Endothelial cell of umbilical vein (primary cell): Measurements from ENCODE around the gene ATXN7L1. TPM values are rescaled to one million over a fixed set of nuclear protein-coding genes. Genes with fewer than 3 reads are reported as not detected.

Source experiments
- BruUV-seq: library from RNA; stranded (reverse); fragments of 400-500 nt; replicated peaks from 2 replicates; lab custom pipeline; 2021; lab: Mats Ljungman, UMichigan
- CTCF ChIA-PET: fragments of 300-600, 350-600 bp; sonication (Branson Sonifier 250); formaldehyde crosslinking; loops from one replicate; lab custom pipeline; 2021; ENCODE audit warnings: antibody characterized with exemption, inconsistent platforms; lab: Charles Lee
- POLR2A ChIA-PET: fragments of 300-600, 350-600 bp; sonication (Branson Sonifier 250); formaldehyde crosslinking; loops from one replicate; lab custom pipeline; 2021; ENCODE audit warnings: antibody characterized with exemption, inconsistent platforms; lab: Charles Lee
- DNase-seq: peaks from one replicate; pipeline ENCODE4 v3.0.0-alpha.2; 2011; ENCODE audit warnings: low read depth, low spot score
- FAIRE-seq: peaks from 2 replicates; lab custom pipeline; 2011; peaks lifted over from hg19 to GRCh38; lab: Jason Lieb, UNC
- H2AFZ ChIP-seq: 2 replicates; pipeline ENCODE4 v1.6.0; 2012; ENCODE audit warnings: low read depth, low read length, control low read depth, inconsistent platforms
- H3K27ac ChIP-seq: 2 replicates; pipeline ENCODE4 v1.5.1; 2011; ENCODE audit warnings: low read depth, mild to moderate bottlenecking, control low read depth, low read length, moderate library complexity; ENCODE audit not compliant: insufficient read depth
- H3K27me3 ChIP-seq, 2 experiments: 2 replicates each; pipeline versions ENCODE4 v1.6.0 to v1.6.1; 2011; ENCODE audit warnings: low read length in 2 of 2, mixed read lengths in 1 of 2; ENCODE audit not compliant: control insufficient read depth in 2 of 2, insufficient read depth in 2 of 2
- H3K36me3 ChIP-seq, 2 experiments: 2 replicates in 1 of 2; 3 replicates in 1 of 2; pipeline ENCODE4 v1.5.1; 2011; ENCODE audit warnings: low read length in 2 of 2, mild to moderate bottlenecking in 1 of 2, moderate library complexity in 1 of 2; ENCODE audit not compliant: control insufficient read depth in 2 of 2, insufficient read depth in 2 of 2; ENCODE audit errors: extremely low read depth in 1 of 2
- H3K4me1 ChIP-seq: 3 replicates; pipeline ENCODE4 v1.5.1; 2011; ENCODE audit warnings: mild to moderate bottlenecking, low read length; ENCODE audit not compliant: control insufficient read depth, insufficient read depth; ENCODE audit errors: extremely low read depth
- H3K4me2 ChIP-seq: 2 replicates; pipeline ENCODE4 v1.6.1; 2011; ENCODE audit warnings: low read length, control low read depth, mixed read lengths; ENCODE audit not compliant: insufficient read depth
- H3K4me3 ChIP-seq, 3 experiments: fragments of 200-600 bp in 1 of 3; sonication (generic), shearing (Covaris generic) in 1 of 3; replicated peaks in 1 of 3; 2 replicates each; pipeline ENCODE4 v1.5.1; 2011 to 2016; ENCODE audit warnings: control low read depth in 3 of 3, low read length in 3 of 3, mild to moderate bottlenecking in 2 of 3, inconsistent platforms in 1 of 3, low read depth in 1 of 3, moderate library complexity in 1 of 3; ENCODE audit not compliant: insufficient read depth in 1 of 3
- H3K79me2 ChIP-seq: 2 replicates; pipeline ENCODE4 v1.6.0; 2012; ENCODE audit warnings: low read length, inconsistent platforms; ENCODE audit not compliant: control insufficient read depth, insufficient read depth
- H3K9ac ChIP-seq: replicated peaks from 2 replicates; pipeline ENCODE3; 2011; ENCODE audit warnings: low read length, control low read depth; ENCODE audit not compliant: insufficient read depth; ENCODE audit errors: extremely low read depth
- H3K9me1 ChIP-seq: replicated peaks from 3 replicates; pipeline ENCODE4 v1.6.0; 2011; ENCODE audit warnings: mild to moderate bottlenecking, low read length; ENCODE audit not compliant: control insufficient read depth, insufficient read depth; ENCODE audit errors: extremely low read depth
- H3K9me3 ChIP-seq: replicated peaks from 2 replicates; pipeline ENCODE4 v1.5.1; 2012; ENCODE audit warnings: low read length, inconsistent platforms; ENCODE audit not compliant: control insufficient read depth, insufficient read depth
- H4K20me1 ChIP-seq: replicated peaks from 2 replicates; pipeline ENCODE3; 2011; ENCODE audit warnings: mild to moderate bottlenecking, low read length; ENCODE audit not compliant: control insufficient read depth, insufficient read depth; ENCODE audit errors: extremely low read depth
- EZH2 ChIP-seq: IDR thresholded peaks from 2 replicates; pipeline ENCODE4 v1.6.1; 2012; ENCODE audit warnings: borderline replicate concordance, low read depth, mild to moderate bottlenecking, moderate library complexity, low read length, inconsistent platforms; ENCODE audit not compliant: severe bottlenecking
- FOS ChIP-seq: IDR thresholded peaks from 2 replicates; pipeline ENCODE4 v1.6.1; 2011; ENCODE audit warnings: mild to moderate bottlenecking, low read length, moderate library complexity, borderline replicate concordance; ENCODE audit not compliant: insufficient read depth
- GATA2 ChIP-seq: IDR thresholded peaks from 2 replicates; pipeline ENCODE4 v1.7.0; 2011; ENCODE audit warnings: low read depth, mild to moderate bottlenecking, moderate library complexity, mixed read lengths, low read length; ENCODE audit not compliant: insufficient read length, insufficient read depth
- JUN ChIP-seq: IDR thresholded peaks from 2 replicates; pipeline ENCODE4 v1.6.1; 2011; ENCODE audit warnings: borderline replicate concordance, low read depth; ENCODE audit not compliant: insufficient read length, insufficient read depth
- MYC ChIP-seq: IDR thresholded peaks from one replicate; pipeline ENCODE4 v1.6.1; 2011; ENCODE audit warnings: mild to moderate bottlenecking, low read depth, low read length
- POLR2A ChIP-seq: IDR thresholded peaks from 2 replicates; pipeline ENCODE4 v1.6.1; 2012; ENCODE audit warnings: low read depth, mild to moderate bottlenecking, control low read depth, low read length
- POLR2AphosphoS5 ChIP-seq: IDR thresholded peaks from 2 replicates; pipeline ENCODE4 v1.6.1; 2012; ENCODE audit warnings: low read depth, mild to moderate bottlenecking, control low read depth, low read length, moderate library complexity; ENCODE audit not compliant: insufficient read depth
- dilution Hi-C: fragments of 300-500 bp; cut with MboI; formaldehyde crosslinking; loops from one replicate; pipeline ENCODE4 v1.15.0; 2019; ENCODE audit warnings: low sequenced_read_pairs; ENCODE audit not compliant: extremely low pct_ligation_motif_present
- intact Hi-C: fragments of 100-400 bp; cut with micrococcal nuclease; formaldehyde crosslinking; loops from one replicate; pipeline ENCODE4 v1.10.0; 2022
- polyA plus RNA-seq, 4 experiments: library from polyadenylated mRNA; depleted of rRNA in 3 of 4; stranded (reverse) in 3 of 4; unstranded in 1 of 4; fragments of >200 nt; gene quantifications; 2 replicates each; pipeline versions ENCODE4 v1.2.1 to v1.2.3, GENCODE V29; 2011 to 2012; ENCODE audit warnings: missing spikeins in 1 of 4
- total RNA-seq: library from RNA; stranded (reverse); gene quantifications from 2 replicates; pipeline ENCODE4 v1.2.3, GENCODE V29; 2021
- TF ChIP-seq, protein P1 (sequence below), 2 donors: IDR thresholded peaks; 1 replicate in 1 of 2; 2 replicates in 1 of 2; pipeline ENCODE4 v1.5.1; 2011; ENCODE audit warnings: low read length in 2 of 2, mild to moderate bottlenecking in 2 of 2, moderate library complexity in 2 of 2, control low read depth in 1 of 2, inconsistent platforms in 1 of 2, low read depth in 1 of 2; ENCODE audit not compliant: insufficient read depth in 1 of 2; ENCODE audit errors: extremely low read depth in 1 of 2
- TF ChIP-seq, protein P2 (sequence below): IDR thresholded peaks from 2 replicates; pipeline ENCODE4 v1.6.1; 2011; ENCODE audit not compliant: insufficient read depth, insufficient read length

ATXN7L1 gene
- total and polyA plus RNA-seq, 2 donors (not counting 3 experiments of a cell fraction or from before 2014, with no cell fraction given), result 4.6 to 15.6 TPM

DNA sequence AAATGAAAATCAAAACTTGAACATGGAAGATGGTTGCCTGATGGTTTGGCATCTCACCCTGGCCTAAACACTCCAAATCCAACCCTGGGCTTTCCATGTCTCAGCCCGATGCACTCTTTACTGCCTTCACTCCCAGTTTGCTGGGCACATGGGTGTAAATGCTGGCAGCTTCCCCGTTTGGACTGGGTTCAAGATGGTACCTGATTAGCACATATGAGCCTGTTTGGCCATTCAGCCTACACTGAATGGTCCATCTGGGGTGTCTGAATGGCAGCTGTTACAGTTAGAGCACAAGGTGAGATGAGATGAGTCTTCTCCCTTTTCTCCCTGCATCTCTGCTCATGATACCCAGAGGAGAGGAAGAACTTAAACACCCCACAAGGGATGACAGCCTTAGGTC is 37.1 kb downstream of the ATXN7L1 start:
- Histone ChIP-seq H3K4me2 (no peak overlapping the region), H3K9ac (no peak overlapping the region), H3K36me3 (no peaks in the 10 kb centered on the region), H3K27me3 (no peaks in the 10 kb centered on the region), H3K79me2 (no peaks in the 10 kb centered on the region), H3K4me3 (no peak overlapping the region), H4K20me1 (no peaks in the 10 kb centered on the region), H3K9me1 (no peaks in the 10 kb centered on the region), H3K27ac (no peak overlapping the region), H2AFZ (no peak overlapping the region), H3K4me1 (peaks cover 5% of the 10 kb centered on the region), H3K9me3 (no peaks in the 10 kb centered on the region)
- BruUV-seq, result no TSS peak
- DNase-seq (no peak), FAIRE-seq (no peak)
- intact Hi-C loops (no loop called here), dilution Hi-C loops (no loop called here)
- ChIA-PET POLR2A (no interaction called here), CTCF (no interaction called here)
- TF ChIP-seq JUN (no peak), FOS (no peak), EZH2 (no peak), POLR2AphosphoS5 (no peak), MYC (no peak), POLR2A (no peak), GATA2 (no peak)
- TF ChIP-seq, protein P1, sequence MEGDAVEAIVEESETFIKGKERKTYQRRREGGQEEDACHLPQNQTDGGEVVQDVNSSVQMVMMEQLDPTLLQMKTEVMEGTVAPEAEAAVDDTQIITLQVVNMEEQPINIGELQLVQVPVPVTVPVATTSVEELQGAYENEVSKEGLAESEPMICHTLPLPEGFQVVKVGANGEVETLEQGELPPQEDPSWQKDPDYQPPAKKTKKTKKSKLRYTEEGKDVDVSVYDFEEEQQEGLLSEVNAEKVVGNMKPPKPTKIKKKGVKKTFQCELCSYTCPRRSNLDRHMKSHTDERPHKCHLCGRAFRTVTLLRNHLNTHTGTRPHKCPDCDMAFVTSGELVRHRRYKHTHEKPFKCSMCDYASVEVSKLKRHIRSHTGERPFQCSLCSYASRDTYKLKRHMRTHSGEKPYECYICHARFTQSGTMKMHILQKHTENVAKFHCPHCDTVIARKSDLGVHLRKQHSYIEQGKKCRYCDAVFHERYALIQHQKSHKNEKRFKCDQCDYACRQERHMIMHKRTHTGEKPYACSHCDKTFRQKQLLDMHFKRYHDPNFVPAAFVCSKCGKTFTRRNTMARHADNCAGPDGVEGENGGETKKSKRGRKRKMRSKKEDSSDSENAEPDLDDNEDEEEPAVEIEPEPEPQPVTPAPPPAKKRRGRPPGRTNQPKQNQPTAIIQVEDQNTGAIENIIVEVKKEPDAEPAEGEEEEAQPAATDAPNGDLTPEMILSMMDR (IDR thresholded peaks at IDR 0.05; ENCODE audit: extremely low read depth in 1 of 2, insufficient read depth in 1 of 2, low read depth in 1 of 2, low read length in 2 of 2), result no peak
- TF ChIP-seq, protein P2, sequence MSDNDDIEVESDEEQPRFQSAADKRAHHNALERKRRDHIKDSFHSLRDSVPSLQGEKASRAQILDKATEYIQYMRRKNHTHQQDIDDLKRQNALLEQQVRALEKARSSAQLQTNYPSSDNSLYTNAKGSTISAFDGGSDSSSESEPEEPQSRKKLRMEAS, result no peak
